Endodermal cell (in vitro differentiated cells): ENCODE results near the gene SEC22A. TPM values are rescaled to one million over a fixed set of nuclear protein-coding genes. Genes with fewer than 3 reads are reported as not detected.

ENCODE experiments used
- DNase-seq: peaks from one replicate; pipeline ENCODE4 v3.0.0-alpha.2; 2017
- H3K27ac ChIP-seq: 2 replicates; pipeline ENCODE4 v1.5.1; 2013; ENCODE audit warnings: mild to moderate bottlenecking, low read depth, low read length, moderate library complexity
- H3K27me3 ChIP-seq: 2 replicates; pipeline ENCODE4 v1.6.1; 2013; ENCODE audit warnings: mild to moderate bottlenecking, low read length, moderate library complexity; ENCODE audit not compliant: insufficient read depth, control insufficient read depth, poor library complexity, severe bottlenecking
- H3K36me3 ChIP-seq: 2 replicates; pipeline ENCODE4 v1.7.0; 2013; ENCODE audit warnings: mild to moderate bottlenecking, low read length, moderate library complexity; ENCODE audit not compliant: control insufficient read depth, insufficient read depth
- H3K4me1 ChIP-seq: one replicate; pipeline ENCODE4 v1.7.0; 2013; ENCODE audit warnings: low read length; ENCODE audit not compliant: control insufficient read depth, insufficient read depth
- H3K4me3 ChIP-seq: 2 replicates; pipeline ENCODE4 v1.5.1; 2013; ENCODE audit warnings: mild to moderate bottlenecking, low read length, moderate library complexity
- H3K9ac ChIP-seq: 2 replicates; pipeline ENCODE4 v1.6.1; 2013; ENCODE audit warnings: mild to moderate bottlenecking, low read length, moderate library complexity; ENCODE audit not compliant: poor library complexity, severe bottlenecking; ENCODE audit errors: extremely low read depth
- H3K9me3 ChIP-seq: 2 replicates; pipeline ENCODE4 v1.6.1; 2013; ENCODE audit warnings: mild to moderate bottlenecking, low read length, moderate library complexity; ENCODE audit not compliant: control insufficient read depth
- H3K27ac Mint-ChIP-seq: 2 replicates; pipeline ENCODE4 v1.8.0; 2020; ENCODE audit warnings: mixed read lengths
- H3K27me3 Mint-ChIP-seq: 2 replicates; pipeline ENCODE4 v1.8.0; 2021; ENCODE audit warnings: mild to moderate bottlenecking, mixed read lengths; ENCODE audit not compliant: insufficient read depth
- H3K36me3 Mint-ChIP-seq: 2 replicates; pipeline ENCODE4 v1.8.0; 2020; ENCODE audit warnings: low read depth, mixed read lengths
- H3K4me1 Mint-ChIP-seq: 2 replicates; pipeline ENCODE4 v1.8.0; 2020; ENCODE audit warnings: mixed read lengths
- H3K4me3 Mint-ChIP-seq: 2 replicates; pipeline ENCODE4 v1.8.0; 2020; ENCODE audit warnings: mild to moderate bottlenecking, moderate library complexity, mixed read lengths
- H3K9me3 Mint-ChIP-seq: 2 replicates; pipeline ENCODE4 v1.8.0; 2020; ENCODE audit warnings: mild to moderate bottlenecking, mixed read lengths
- CTCF ChIP-seq: fragments of 200-600 bp; sonication (generic); conservative IDR thresholded peaks from 2 replicates; pipeline ENCODE4 v1.5.0; 2021; ENCODE audit warnings: antibody characterized with exemption, mild to moderate bottlenecking
- WGBS, 2 experiments: methylation state at CpG; one replicate each; pipeline versions ENCODE4 v1.1.5 to v1.1.7; 2013; ENCODE audit warnings: missing lambda C conversion rate in 2 of 2, mixed read lengths in 1 of 2; ENCODE audit not compliant: insufficient coverage in 1 of 2, insufficient read length in 1 of 2; 5-methylcytosine and 5-hydroxymethylcytosine counted together
- microRNA-seq: library from miRNA; unstranded; fragments of <30 nt; microRNA quantifications from one replicate; pipeline ENCODE4 v1.2.0, GENCODE V29; 2020; ENCODE audit warnings: borderline microRNAs expressed
- total RNA-seq, 2 donors: library from RNA; stranded (reverse); fragmentation: NEBNext Ultra II Directional in 1 of 2; extraction: Animal tissue kit (Norgen Biotek cat#: 25700) in 1 of 2; gene quantifications; 2 replicates in 1 of 2; 3 replicates in 1 of 2; pipeline ENCODE4 v1.2.1, GENCODE V29; 2021

The SEC22A gene
- total RNA-seq, 2 donors from 2014 or later, result 19.5 to 21.8 TPM

DNA sequence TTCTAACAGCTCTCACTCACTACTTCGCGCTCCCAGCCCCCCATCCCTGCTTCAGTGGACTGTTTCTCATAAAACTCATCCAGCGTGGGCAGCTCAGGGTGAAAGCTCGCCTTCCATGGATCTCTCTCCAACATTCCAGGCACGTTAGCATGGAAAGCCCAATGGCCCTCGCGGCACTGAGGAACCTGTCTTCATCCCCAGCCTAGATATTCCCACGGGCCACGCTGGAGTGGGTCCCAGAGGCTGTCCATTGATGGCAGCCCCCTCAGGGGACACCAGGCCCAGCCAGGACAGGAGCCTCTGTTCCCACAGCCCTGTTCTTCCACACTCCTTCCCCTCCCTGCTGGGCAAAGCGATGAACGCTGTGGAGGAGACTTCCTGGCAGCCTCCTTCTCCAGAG, 121.1 kb downstream of the SEC22A start:
- peaks cover 6% of the 10 kb centered on the region for H3K27me3 ChIP-seq
- H3K4me3 Mint-ChIP-seq, result no peak overlapping the region
- peaks cover 22% of the 10 kb centered on the region for H3K4me1 Mint-ChIP-seq
- H3K27me3 Mint-ChIP-seq, result no peaks in the 10 kb centered on the region
- no peak overlapping the region for H3K4me3 ChIP-seq
- no peaks in the 10 kb centered on the region for H3K36me3 Mint-ChIP-seq
- H3K9me3 ChIP-seq, result no peaks in the 10 kb centered on the region
- 87 to 93% methylated on average over 7 to 11 of the region's 11 CpGs for WGBS, 2 experiments
- H3K27ac ChIP-seq, result no peak overlapping the region
- H3K27ac Mint-ChIP-seq, result no peak overlapping the region
- TF ChIP-seq CTCF, result no peak
- no peaks in the 10 kb centered on the region for H3K9me3 Mint-ChIP-seq
- no peak overlapping the region for H3K9ac ChIP-seq
- DNase-seq, result no peak
- no peaks in the 10 kb centered on the region for H3K36me3 ChIP-seq
- no peaks in the 10 kb centered on the region for H3K4me1 ChIP-seq

Small RNA genes within 50 kb of the gene (microRNA-seq; reads per million reads assigned to microRNA genes)
- not detected for gene MIR7110

Other genes with a start within 250 kb of the SEC22A start
- gene SEMA5B, start 174.2 kb upstream of the SEC22A start, total RNA-seq, result 10 to 100 TPM; 37.3 to 45.8 TPM
- 10 to 100 TPM; 57.5 to 68.3 TPM for gene PDIA5, start 134.9 kb upstream of the SEC22A start, total RNA-seq
- gene ADCY5, start 247.1 kb downstream of the SEC22A start, total RNA-seq, result 1 to 10 TPM; 3.9 to 5.2 TPM